PFSK-1 (cell line): ENCODE measurements around the gene STAT6.

Source experiments
- POLR2AphosphoS5 ChIP-seq: IDR thresholded peaks from 2 replicates; pipeline ENCODE4 v1.6.1; 2012; ENCODE audit warnings: low read depth, mild to moderate bottlenecking, control low read depth, low read length, moderate library complexity
- SIN3A ChIP-seq: IDR thresholded peaks from 2 replicates; pipeline ENCODE4 v1.6.1; 2012; ENCODE audit warnings: mild to moderate bottlenecking, low read length, moderate library complexity, borderline replicate concordance; ENCODE audit not compliant: insufficient read depth

GRCh38 chr12:57072661-57073060 is 38.5 kb downstream of the STAT6 start:
- TF ChIP-seq POLR2AphosphoS5 (no peak), SIN3A (no peak)
